Measurements from ENCODE around the gene MCM7.

- TF ChIP-seq CTCF (conservative IDR thresholded peaks at IDR 0.05 in 1 of 2, IDR thresholded peaks at IDR 0.05 in 1 of 2; ENCODE audit: extremely low read depth in 1 of 2, insufficient read depth in 1 of 2, low read depth in 1 of 2, low read length in 2 of 2) = no peak
- TF ChIP-seq EZH2 (IDR thresholded peaks at IDR 0.05; ENCODE audit: borderline replicate concordance, low read length) = no peak
These were observed 10.0 kb upstream of the MCM7 start for GRCh38 chr7:100111156-100111555.
